Osteoblast (primary cell): ENCODE measurements around the gene GPATCH8. TPM values are rescaled to one million over a fixed set of nuclear protein-coding genes. Genes with fewer than 3 reads are reported as not detected.

ENCODE experiments used
- DNase-seq: peaks from one replicate; pipeline ENCODE4 v3.0.0; 2011; ENCODE audit warnings: low spot score, mixed read lengths; ENCODE audit not compliant: insufficient read length; ENCODE audit errors: missing footprints
- H2AFZ ChIP-seq: 2 replicates; pipeline ENCODE4 v1.6.0; 2011; ENCODE audit warnings: mild to moderate bottlenecking, low read length
- H3K27ac ChIP-seq: 2 replicates; pipeline ENCODE4 v1.5.1; 2011; ENCODE audit warnings: mild to moderate bottlenecking, low read depth, low read length, moderate library complexity
- H3K27me3 ChIP-seq: 2 replicates; pipeline ENCODE4 v1.6.0; 2012; ENCODE audit warnings: mild to moderate bottlenecking, control low read depth, inconsistent platforms, low read length, moderate library complexity; ENCODE audit not compliant: insufficient read depth
- H3K36me3 ChIP-seq: 2 replicates; pipeline ENCODE4 v1.5.1; 2011; ENCODE audit warnings: mild to moderate bottlenecking, low read length, control low read depth, moderate library complexity; ENCODE audit not compliant: insufficient read depth
- H3K4me1 ChIP-seq: 2 replicates; pipeline ENCODE4 v1.5.1; 2011; ENCODE audit warnings: mild to moderate bottlenecking, low read length, control low read depth, moderate library complexity; ENCODE audit not compliant: insufficient read depth
- H3K4me2 ChIP-seq: 2 replicates; pipeline ENCODE4 v1.6.0; 2011; ENCODE audit warnings: mild to moderate bottlenecking, low read length; ENCODE audit not compliant: insufficient read depth
- H3K4me3 ChIP-seq: fragments of 200-600 bp; sonication (generic); 3 replicates; pipeline ENCODE4 v1.5.1; 2012; ENCODE audit warnings: mild to moderate bottlenecking, low read length, inconsistent platforms; ENCODE audit not compliant: insufficient read depth
- H3K79me2 ChIP-seq: 2 replicates; pipeline ENCODE4 v1.6.0; 2012; ENCODE audit warnings: mild to moderate bottlenecking, low read length, control low read depth, inconsistent platforms; ENCODE audit not compliant: insufficient read depth
- H3K9me3 ChIP-seq: 2 replicates; pipeline ENCODE4 v1.5.1; 2011; ENCODE audit warnings: low read depth, low read length, control low read depth
- H4K20me1 ChIP-seq: 2 replicates; pipeline ENCODE4 v1.6.0; 2012; ENCODE audit warnings: mild to moderate bottlenecking, low read length, control low read depth; ENCODE audit not compliant: insufficient read depth
- CTCF ChIP-seq: IDR thresholded peaks from 2 replicates; pipeline ENCODE4 v1.5.1; 2011; ENCODE audit warnings: mild to moderate bottlenecking, low read depth, low read length, moderate library complexity; ENCODE audit errors: extremely low read depth
- total RNA-seq: library from RNA; depleted of rRNA; stranded (reverse); fragments of >200 nt; gene quantifications from 2 replicates; pipeline ENCODE4 v1.2.3, GENCODE V29; 2012

The GPATCH8 gene
- total RNA-seq, 1 donor, result 33.3 TPM

DNA sequence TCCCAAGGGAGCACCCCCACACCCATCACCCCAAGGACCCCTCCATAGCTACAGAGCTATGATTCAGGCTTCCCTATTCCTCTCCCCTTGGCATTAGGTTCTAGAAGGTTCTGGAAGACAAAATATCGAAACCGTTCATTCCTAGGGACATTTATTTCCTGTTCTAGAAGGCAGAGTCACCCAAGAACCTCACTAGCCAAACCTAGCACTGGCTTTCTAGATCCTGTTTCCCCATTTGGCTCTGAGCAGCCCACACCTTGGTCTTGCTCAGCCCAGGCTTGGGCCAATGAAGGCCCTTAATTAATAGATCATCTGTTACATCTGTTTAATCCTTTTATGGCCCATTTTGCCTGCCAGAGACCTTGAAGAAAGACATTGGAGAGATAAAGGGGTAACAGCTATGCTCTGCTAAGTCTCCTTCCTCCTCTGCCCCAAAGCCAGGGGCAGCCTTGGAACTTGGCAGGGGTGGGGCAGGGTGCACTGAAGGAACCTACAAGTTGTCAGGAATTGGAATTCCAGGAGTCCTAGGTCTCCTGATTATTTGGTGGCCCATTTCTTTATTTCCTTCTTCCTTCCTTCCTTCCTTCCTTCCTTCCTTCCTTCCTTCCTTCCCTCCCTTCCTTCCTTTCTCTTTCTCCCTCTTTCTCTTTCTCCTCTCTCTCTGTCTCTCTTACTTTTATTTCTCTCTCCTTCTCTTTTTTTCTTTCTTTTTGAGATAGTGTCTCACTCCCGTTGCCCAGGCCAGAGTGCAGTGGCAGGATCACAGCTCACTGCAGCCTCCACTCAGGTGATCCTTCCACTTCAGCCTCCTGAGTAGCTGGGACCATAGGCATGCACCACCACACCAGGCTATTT lies 45.4 kb upstream of the GPATCH8 start:
- H3K4me3 ChIP-seq, result no peak overlapping the region
- H3K27me3 ChIP-seq, result no peaks in the 10 kb centered on the region
- no peaks in the 10 kb centered on the region for H3K9me3 ChIP-seq
- no peak overlapping the region for H3K4me2 ChIP-seq
- H3K79me2 ChIP-seq, result no peaks in the 10 kb centered on the region
- peak overlapping the region; percentile 6 for H2AFZ ChIP-seq
- no peaks in the 10 kb centered on the region for H3K36me3 ChIP-seq
- TF ChIP-seq CTCF, result no peak
- H3K4me1 ChIP-seq, result peaks cover 41% of the 10 kb centered on the region
- no peaks in the 10 kb centered on the region for H4K20me1 ChIP-seq
- H3K27ac ChIP-seq, result no peak overlapping the region
- no peak for DNase-seq

- H3K79me2 ChIP-seq, result no peaks in the 10 kb centered on the region
- no peak overlapping the region for H3K4me2 ChIP-seq
- H3K27me3 ChIP-seq, result no peaks in the 10 kb centered on the region
Observed at GRCh38 chr17:44547625-44548267, 44.5 kb upstream of the GPATCH8 start.

GRCh38 chr17:44546671-44547606 lies 43.7 kb upstream of the GPATCH8 start:
- no peaks in the 10 kb centered on the region for H3K79me2 ChIP-seq
- H3K4me2 ChIP-seq, result peak overlapping the region; percentile 44
- no peaks in the 10 kb centered on the region for H3K9me3 ChIP-seq
- H3K27me3 ChIP-seq, result no peaks in the 10 kb centered on the region
- peak overlapping the region; percentile 84 for H3K27ac ChIP-seq
- H3K4me3 ChIP-seq, result peak overlapping the region; percentile 15
- no peaks in the 10 kb centered on the region for H3K36me3 ChIP-seq
- TF ChIP-seq CTCF, result no peak
- peak overlapping the region; percentile 74 for H2AFZ ChIP-seq
- peak; percentile 92 for DNase-seq
- H3K4me1 ChIP-seq, result peaks cover 57% of the 10 kb centered on the region
- H4K20me1 ChIP-seq, result no peaks in the 10 kb centered on the region

More at GRCh38 chr17:44547625-44548267, 44.5 kb upstream of the GPATCH8 start:
- no peak for DNase-seq
- Histone ChIP-seq H2AFZ (peak overlapping the region; percentile 6), H3K36me3 (no peaks in the 10 kb centered on the region), H3K27ac (peak overlapping the region; percentile 84), H3K4me1 (peaks cover 50% of the 10 kb centered on the region), H3K4me3 (no peak overlapping the region), H3K9me3 (no peaks in the 10 kb centered on the region), H4K20me1 (no peaks in the 10 kb centered on the region)
- TF ChIP-seq CTCF, result no peak
